Aorta (tissue), 5 donors: ENCODE results near the gene ATP6V1G2. TPM values are rescaled to one million over a fixed set of nuclear protein-coding genes. Genes with fewer than 3 reads are reported as not detected.
A peak's percentile ranks its signal among the peaks of the same experiment; 100 is the strongest.
"Not testable (repeated sequence)": the region's sequence is repeated elsewhere in the genome, so short reads cannot be mapped to it uniquely, and the experiment has no call there.

Source experiments
- ATAC-seq: fragments of 200-7000 bp; cut with Tn5 transposase; one replicate; pipeline ENCODE4 v1.9.1; 2022; ENCODE audit warnings: moderate library complexity; ENCODE audit not compliant: low FRiP score
- DNase-seq, 2 donors: peaks; one replicate each; pipeline ENCODE4 v3.0.0-alpha.2; 2020
- H3K27ac ChIP-seq, 2 donors: one replicate each; pipeline ENCODE4 v1.5.1; 2013; ENCODE audit warnings: low read length in 2 of 2, mild to moderate bottlenecking in 2 of 2, moderate library complexity in 2 of 2, control low read depth in 1 of 2, inconsistent platforms in 1 of 2, low read depth in 1 of 2
- H3K27me3 ChIP-seq, 2 donors: one replicate each; pipeline ENCODE4 v1.6.1; 2013; ENCODE audit warnings: control low read depth in 1 of 2, low read length in 1 of 2, mild to moderate bottlenecking in 1 of 2, moderate library complexity in 1 of 2; ENCODE audit not compliant: insufficient read depth in 2 of 2, control insufficient read depth in 1 of 2
- H3K36me3 ChIP-seq, 2 donors: one replicate each; pipeline ENCODE4 v1.6.1; 2013; ENCODE audit warnings: control low read depth in 1 of 2, low read length in 1 of 2, mild to moderate bottlenecking in 1 of 2; ENCODE audit not compliant: insufficient read depth in 2 of 2, control insufficient read depth in 1 of 2
- H3K4me1 ChIP-seq, 2 donors: one replicate each; pipeline ENCODE4 v1.6.1; 2013; ENCODE audit warnings: low read length in 2 of 2, control low read depth in 1 of 2, mild to moderate bottlenecking in 1 of 2, moderate library complexity in 1 of 2; ENCODE audit not compliant: insufficient read depth in 2 of 2, control insufficient read depth in 1 of 2
- H3K4me3 ChIP-seq, 2 donors: one replicate each; pipeline ENCODE4 v1.5.1; 2013; ENCODE audit warnings: low read length in 2 of 2, control low read depth in 1 of 2, mild to moderate bottlenecking in 1 of 2
- H3K9me3 ChIP-seq: one replicate; pipeline ENCODE4 v1.6.1; 2013; ENCODE audit warnings: mild to moderate bottlenecking, low read length; ENCODE audit not compliant: control insufficient read depth
- WGBS, 2 donors: extraction: QIAGEN DNeasy Blood & Tissue Kit; methylation state at CpG; one replicate each; pipeline ENCODE4 v1.1.7; 2013; 5-methylcytosine and 5-hydroxymethylcytosine counted together
- intact Hi-C, 2 donors: fragments of 100-400 bp; cut with DNase I; formaldehyde crosslinking; loops; one replicate each; pipeline versions ENCODE4 v1.14.2 to v1.15.0; 2022
- long read RNA-seq, 2 donors: library from polyadenylated mRNA; unstranded; transcript quantifications; one replicate each; pipeline ENCODE4 v2.0.0, GENCODE V29; 2020 to 2021
- polyA plus RNA-seq, 2 donors: library from polyadenylated mRNA; stranded (reverse); fragments of 200-250 nt; gene quantifications; one replicate each; pipeline ENCODE4 v1.2.3, GENCODE V29; 2013
- total RNA-seq, 2 donors: library from RNA; stranded (reverse); fragmentation: NEBNext Ultra II Directional; extraction: Animal tissue kit (Norgen Biotek cat#: 25700); gene quantifications; one replicate each; pipeline ENCODE4 v1.2.1, GENCODE V29; 2021
- donor health status: healthy with polysubstance abuse.
- donor health status: Bipolar disorder and iron deficiency.
- donor health status: DM: no; HTN: no; CAD: no.
- donor health status: DM: no; HTN: no; CAD: no.
- donor health status: DM: yes; HTN: yes; CAD: no.

Gene ATP6V1G2
- 1 to 10 TPM; 1.3 to 1.5 TPM for total RNA-seq
- polyA plus RNA-seq, result 1 to 10 TPM; 1.4 to 1.8 TPM
- long read RNA-seq, donor 1, partial matches to known transcripts, result 0 of 1 reads
- long read RNA-seq, donor 1, other reads (novel, unspliced or antisense), result 1 of 1 reads
- long read RNA-seq, donor 2, partial matches to known transcripts, result 0 of 2 reads
- long read RNA-seq, donor 2, other reads (novel, unspliced or antisense), result 1 of 2 reads

- Histone ChIP-seq H3K4me1 (no peaks in the 10 kb centered on the region), H3K4me3 (peak within 1 kb of the TSS; percentile 14 to 22), H3K9me3 (no peaks in the 10 kb centered on the region), H3K36me3 (no peaks in the 10 kb centered on the region), H3K27ac (peak within 1 kb of the TSS in 1 of 2 donors; percentile 31), H3K27me3 (no peaks in the 10 kb centered on the region)
- ATAC-seq (peak; percentile 90), DNase-seq (peak; percentile 88 to 94)
- 5 to 6% methylated on average over 11 of the region's 11 CpGs for WGBS, 2 donors
- intact Hi-C loops, result loop anchor here (1.0 to 2.0 kb wide), 3 partner anchors 34 to 53 kb away; no protein-coding TSS in a partner anchor
These were observed at the start of gene ATP6V1G2 for GRCh38 chr6:31546339-31546957. Gene ATP6V1G2, minus strand, starts transcription at chr6:31546608. Its CDS starts 49 bp downstream, at chr6:31546559.

DNA sequence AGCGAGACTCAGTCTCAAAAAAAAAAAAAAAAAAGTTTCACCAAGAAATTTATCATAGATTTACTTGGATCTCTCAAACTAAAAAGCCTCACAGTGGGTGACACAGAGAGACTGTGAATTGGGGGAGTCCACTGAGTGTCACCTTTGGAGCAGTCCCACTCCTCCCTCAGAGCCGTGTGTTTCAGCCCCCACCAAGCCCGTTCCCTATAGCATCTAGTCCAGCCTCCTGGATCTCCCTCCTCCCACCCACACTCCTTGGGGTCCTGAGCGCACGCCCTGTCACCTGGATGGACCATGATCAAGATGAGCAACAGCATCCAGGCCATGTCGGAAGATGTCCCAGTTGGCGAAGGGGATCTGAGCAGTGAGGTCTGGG, 46.0 kb upstream of the ATP6V1G2 start:
- no peak overlapping the region for H3K27ac ChIP-seq
- intact Hi-C loops, result no loop called here
- H3K36me3 ChIP-seq, result no peaks in the 10 kb centered on the region
- H3K4me1 ChIP-seq, result no peaks in the 10 kb centered on the region
- H3K9me3 ChIP-seq, result no peaks in the 10 kb centered on the region
- 87 to 88% methylated on average over 7 of the region's 7 CpGs for WGBS, 2 donors
- ATAC-seq (no peak), DNase-seq (no peak)
- H3K27me3 ChIP-seq, result no peaks in the 10 kb centered on the region
- no peak overlapping the region for H3K4me3 ChIP-seq

- H3K4me3 ChIP-seq, intact Hi-C loops, H3K27ac ChIP-seq, H3K9me3 ChIP-seq, H3K36me3 ChIP-seq, DNase-seq, H3K27me3 ChIP-seq, ATAC-seq, H3K4me1 ChIP-seq: not testable (repeated sequence)
- WGBS, 2 donors, result 89% methylated on average over 5 of the region's 5 CpGs
These were observed 44.3 kb upstream of the ATP6V1G2 start for GRCh38 chr6:31590691-31591090.

DNA sequence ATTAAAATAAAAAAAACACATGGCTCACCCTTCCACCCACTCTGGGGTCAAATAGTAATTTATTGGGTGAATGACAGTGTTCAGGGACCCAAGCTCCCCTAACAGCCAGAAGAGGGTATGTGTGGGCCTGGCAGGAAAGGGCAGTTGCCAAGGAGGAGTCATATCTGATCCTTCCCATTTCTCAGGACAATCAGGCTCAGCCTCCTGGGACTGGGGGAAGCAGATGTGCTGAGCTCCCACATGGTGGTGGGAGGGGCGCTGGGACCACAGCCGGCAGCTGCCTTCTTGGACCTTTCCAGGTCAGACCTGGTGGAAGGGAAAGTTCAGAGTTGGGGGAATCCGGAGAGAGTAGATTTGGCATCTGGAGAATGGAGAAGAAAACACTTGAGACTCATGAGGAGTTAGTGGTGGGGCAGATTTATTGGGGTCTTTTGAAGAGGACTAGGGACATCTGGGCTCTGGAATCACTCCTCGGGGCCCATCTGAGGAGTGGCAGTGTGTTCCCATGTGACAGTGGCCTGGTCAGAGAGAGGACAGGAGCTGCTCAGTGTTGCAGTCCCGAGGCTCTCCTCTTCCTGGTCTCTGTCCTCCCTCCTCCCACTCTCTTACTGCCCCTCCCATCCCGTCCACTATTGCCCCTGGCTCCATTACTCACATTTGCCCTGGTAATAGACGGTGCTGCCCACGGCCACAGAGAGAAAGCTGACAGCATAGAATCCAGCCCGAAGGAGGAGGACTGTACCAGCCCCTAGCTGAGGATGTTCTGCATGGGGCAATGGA, 42.7 kb upstream of the ATP6V1G2 start:
- Histone ChIP-seq H3K9me3 (no peaks in the 10 kb centered on the region), H3K27ac (no peak overlapping the region), H3K4me1 (no peaks in the 10 kb centered on the region), H3K27me3 (no peaks in the 10 kb centered on the region), H3K4me3 (no peak overlapping the region), H3K36me3 (no peaks in the 10 kb centered on the region)
- DNase-seq, result no peak
- intact Hi-C loops, result no loop called here
- WGBS, 2 donors, result 48 to 57% methylated on average over 9 of the region's 9 CpGs
- ATAC-seq, result no peak

- DNase-seq (no peak), ATAC-seq (no peak)
- H3K36me3 ChIP-seq, result no peaks in the 10 kb centered on the region
- 60 to 64% methylated on average over 12 of the region's 12 CpGs for WGBS, 2 donors
- no peaks in the 10 kb centered on the region for H3K4me1 ChIP-seq
- no peak overlapping the region for H3K4me3 ChIP-seq
- no peaks in the 10 kb centered on the region for H3K9me3 ChIP-seq
- H3K27ac ChIP-seq, result no peak overlapping the region
- intact Hi-C loops, result no loop called here
- no peaks in the 10 kb centered on the region for H3K27me3 ChIP-seq
These were observed 41.7 kb upstream of the ATP6V1G2 start for GRCh38 chr6:31587791-31588777.

GRCh38 chr6:31586599-31587281, 40.3 kb upstream of the ATP6V1G2 start:
- H3K27ac ChIP-seq, result no peak overlapping the region

GRCh38 chr6:31586008-31586407, 39.6 kb upstream of the ATP6V1G2 start, which contains the start of gene LST1:
Gene LST1, plus strand, starts transcription at chr6:31586277. Its CDS starts 1,023 bp downstream, at chr6:31587300.
- intact Hi-C loops, result no loop called here
- DNase-seq (no peak), ATAC-seq (no peak)
- WGBS, 2 donors, result 67 to 76% methylated on average over 1 of the region's 1 CpG
- no peak within 1 kb of the TSS for H3K4me3 ChIP-seq
- no peak within 1 kb of the TSS for H3K27ac ChIP-seq
- H3K36me3 ChIP-seq, result no peaks in the 10 kb centered on the region
- no peaks in the 10 kb centered on the region for H3K4me1 ChIP-seq
- no peaks in the 10 kb centered on the region for H3K9me3 ChIP-seq
- H3K27me3 ChIP-seq, result no peaks in the 10 kb centered on the region

More at GRCh38 chr6:31586599-31587281, 40.3 kb upstream of the ATP6V1G2 start:
- 58 to 67% methylated on average over 9 of the region's 9 CpGs for WGBS, 2 donors
- H3K27me3 ChIP-seq, result no peaks in the 10 kb centered on the region
- no peak overlapping the region for H3K4me3 ChIP-seq
- intact Hi-C loops, result no loop called here
- ATAC-seq (peak; percentile 65), DNase-seq (no peak)
- no peaks in the 10 kb centered on the region for H3K9me3 ChIP-seq
- no peaks in the 10 kb centered on the region for H3K4me1 ChIP-seq
- H3K36me3 ChIP-seq, result no peaks in the 10 kb centered on the region

DNA sequence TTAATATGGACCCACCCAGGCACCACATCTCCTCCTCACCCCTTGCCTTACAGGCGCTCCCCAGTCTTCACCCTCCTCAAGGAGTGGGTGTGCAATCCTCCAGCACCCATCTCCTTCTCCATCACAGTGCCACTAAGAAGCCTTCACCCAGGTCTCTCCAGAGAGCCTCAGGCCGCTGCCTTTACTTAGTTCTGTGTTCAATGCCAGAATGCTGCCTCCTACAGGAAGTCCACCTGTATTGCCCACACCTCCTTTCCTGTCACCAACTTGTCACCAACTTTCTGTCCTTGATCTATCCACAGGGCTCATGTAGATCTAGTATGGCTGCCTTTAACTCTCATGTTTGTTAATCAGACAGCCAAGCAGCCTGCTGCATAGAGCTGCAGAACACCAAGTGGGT, 39.1 kb upstream of the ATP6V1G2 start:
- H3K4me1 ChIP-seq, result no peaks in the 10 kb centered on the region
- DNase-seq, result no peak
- H3K9me3 ChIP-seq, result no peaks in the 10 kb centered on the region
- no peak for ATAC-seq
- H3K27me3 ChIP-seq, result no peaks in the 10 kb centered on the region
- intact Hi-C loops, result no loop called here
- H3K4me3 ChIP-seq, result no peak overlapping the region
- no peak overlapping the region for H3K27ac ChIP-seq
- 64 to 69% methylated on average over 2 of the region's 2 CpGs for WGBS, 2 donors
- H3K36me3 ChIP-seq, result no peaks in the 10 kb centered on the region
